Mesendoderm (in vitro differentiated cells): ENCODE data around the gene ZNF451.
A peak's percentile ranks its signal among the peaks of the same experiment; 100 is the strongest.

Experiments
- DNase-seq: peaks from one replicate; pipeline ENCODE4 v3.0.0; 2013
- H2AK5ac ChIP-seq: 2 replicates; pipeline ENCODE4 v1.6.1; 2013; ENCODE audit warnings: low read length, inconsistent platforms
- H2BK120ac ChIP-seq: 2 replicates; pipeline ENCODE4 v1.6.1; 2013; ENCODE audit warnings: low read depth, mild to moderate bottlenecking, low read length, moderate library complexity, mixed read lengths
- H2BK15ac ChIP-seq: replicated peaks from 2 replicates; pipeline ENCODE4 v1.6.1; 2013; ENCODE audit warnings: low read depth, mild to moderate bottlenecking, moderate library complexity
- H2BK5ac ChIP-seq: 2 replicates; pipeline ENCODE4 v1.6.1; 2013; ENCODE audit warnings: low read length, inconsistent platforms
- H3K18ac ChIP-seq: 2 replicates; pipeline ENCODE4 v1.6.1; 2013; ENCODE audit warnings: mild to moderate bottlenecking, low read length, mixed read lengths
- H3K23ac ChIP-seq: one replicate; pipeline ENCODE4 v1.6.1; 2013; ENCODE audit warnings: low read length
- H3K27ac ChIP-seq: 2 replicates; pipeline ENCODE4 v1.5.1; 2013; ENCODE audit warnings: low read depth, mild to moderate bottlenecking, inconsistent platforms, low read length, moderate library complexity
- H3K27me3 ChIP-seq: 2 replicates; pipeline ENCODE4 v1.6.1; 2013; ENCODE audit warnings: low read length, control low read depth, mild to moderate bottlenecking, inconsistent platforms; ENCODE audit not compliant: insufficient read depth, poor library complexity
- H3K36me3 ChIP-seq: 2 replicates; pipeline ENCODE4 v1.6.1; 2013; ENCODE audit warnings: low read length, inconsistent platforms; ENCODE audit not compliant: control insufficient read depth, insufficient read depth
- H3K4ac ChIP-seq: one replicate; pipeline ENCODE4 v1.6.1; 2013; ENCODE audit warnings: low read depth, mild to moderate bottlenecking, low read length, moderate library complexity
- H3K4me1 ChIP-seq: 2 replicates; pipeline ENCODE4 v1.6.1; 2013; ENCODE audit warnings: low read depth, low read length, inconsistent platforms; ENCODE audit not compliant: control insufficient read depth
- H3K4me2 ChIP-seq: 2 replicates; pipeline ENCODE4 v1.6.1; 2013; ENCODE audit warnings: low read length
- H3K4me3 ChIP-seq: 2 replicates; pipeline ENCODE4 v1.5.1; 2013; ENCODE audit warnings: mild to moderate bottlenecking, low read length
- H3K56ac ChIP-seq: one replicate; pipeline ENCODE4 v1.6.1; 2013; ENCODE audit warnings: low read length
- H3K79me1 ChIP-seq: 2 replicates; pipeline ENCODE4 v1.6.1; 2013; ENCODE audit warnings: low read length, inconsistent platforms
- H3K79me2 ChIP-seq: 2 replicates; pipeline ENCODE4 v1.6.1; 2013; ENCODE audit warnings: mild to moderate bottlenecking, low read length; ENCODE audit not compliant: control insufficient read depth, insufficient read depth
- H3K9ac ChIP-seq: 2 replicates; pipeline ENCODE4 v1.6.1; 2013; ENCODE audit warnings: low read length, inconsistent platforms
- H4K5ac ChIP-seq: one replicate; pipeline ENCODE4 v1.6.1; 2013; ENCODE audit warnings: low read length
- H4K8ac ChIP-seq: one replicate; pipeline ENCODE4 v1.6.1; 2013; ENCODE audit warnings: low read depth, mild to moderate bottlenecking, control low read depth, low read length, moderate library complexity
- WGBS: extraction: QIAGEN DNeasy Blood & Tissue Kit; methylation state at CpG from one replicate; pipeline ENCODE4 v1.1.7; 2013; ENCODE audit warnings: low lambda C conversion rate, missing lambda C conversion rate; ENCODE audit not compliant: insufficient coverage; ENCODE audit errors: extremely low coverage; 5-methylcytosine and 5-hydroxymethylcytosine counted together

Gene ZNF451

GRCh38 chr6:57173056-57173885 is 83.3 kb downstream of the ZNF451 start:
- Histone ChIP-seq H3K56ac (peak overlapping the region; percentile 93), H3K27ac (peak overlapping the region; percentile 82), H3K4me3 (peak overlapping the region; percentile 17), H3K4ac (peak overlapping the region; percentile 96), H3K79me1 (peaks cover 4% of the 10 kb centered on the region), H3K23ac (no peak overlapping the region), H3K9ac (peak overlapping the region; percentile 83), H4K8ac (no peak overlapping the region), H3K27me3 (no peaks in the 10 kb centered on the region), H2AK5ac (no peak overlapping the region), H3K4me1 (peaks cover 2% of the 10 kb centered on the region), H2BK15ac (no peak overlapping the region), H2BK5ac (peak overlapping the region; percentile 24), H3K18ac (peak overlapping the region; percentile 85), H4K5ac (no peak overlapping the region), H3K79me2 (peaks cover 18% of the 10 kb centered on the region), H3K36me3 (no peaks in the 10 kb centered on the region), H2BK120ac (no peak overlapping the region), H3K4me2 (peak overlapping the region; percentile 64)
- no CpG with 5 or more reads among the region's 19 CpGs for WGBS
- DNase-seq = peak; percentile 56

GRCh38 chr6:57173886-57174510 is 84.0 kb downstream of the ZNF451 start:
- peak overlapping the region; percentile 49 for H3K4ac ChIP-seq
- H2BK120ac ChIP-seq = no peak overlapping the region
- H3K79me1 ChIP-seq = peaks cover 4% of the 10 kb centered on the region
- no CpG with 5 or more reads among the region's 5 CpGs for WGBS
- H3K23ac ChIP-seq = no peak overlapping the region
- H2BK15ac ChIP-seq = peak overlapping the region; percentile 64
- peaks cover 19% of the 10 kb centered on the region for H3K79me2 ChIP-seq
- peaks cover 2% of the 10 kb centered on the region for H3K4me1 ChIP-seq
- H3K18ac ChIP-seq = peak overlapping the region; percentile 65
- peak overlapping the region; percentile 89 for H3K27ac ChIP-seq
- DNase-seq = peak; percentile 82
- H4K8ac ChIP-seq = no peak overlapping the region
- H2BK5ac ChIP-seq = no peak overlapping the region
- H3K56ac ChIP-seq = peak overlapping the region; percentile 77
- no peaks in the 10 kb centered on the region for H3K27me3 ChIP-seq
- H3K9ac ChIP-seq = peak overlapping the region; percentile 55
- H3K4me2 ChIP-seq = peak overlapping the region; percentile 50
- no peak overlapping the region for H4K5ac ChIP-seq
- H3K4me3 ChIP-seq = no peak overlapping the region
- H2AK5ac ChIP-seq = no peak overlapping the region
- H3K36me3 ChIP-seq = no peaks in the 10 kb centered on the region

- H3K4me2 ChIP-seq = no peak overlapping the region
- H3K56ac ChIP-seq = no peak overlapping the region
- H3K36me3 ChIP-seq = no peaks in the 10 kb centered on the region
- H3K79me2 ChIP-seq = peaks cover 21% of the 10 kb centered on the region
- no peak for DNase-seq
- H3K23ac ChIP-seq = no peak overlapping the region
- no peak overlapping the region for H2BK15ac ChIP-seq
- no peak overlapping the region for H3K4me3 ChIP-seq
- H2AK5ac ChIP-seq = no peak overlapping the region
- no peak overlapping the region for H4K8ac ChIP-seq
- H4K5ac ChIP-seq = no peak overlapping the region
- H3K4me1 ChIP-seq = peaks cover 2% of the 10 kb centered on the region
- no peak overlapping the region for H3K18ac ChIP-seq
- no peak overlapping the region for H3K4ac ChIP-seq
- no peaks in the 10 kb centered on the region for H3K27me3 ChIP-seq
- WGBS = no CpG with 5 or more reads among the region's 3 CpGs
- H3K27ac ChIP-seq = no peak overlapping the region
- H2BK5ac ChIP-seq = no peak overlapping the region
- H2BK120ac ChIP-seq = no peak overlapping the region
- no peak overlapping the region for H3K9ac ChIP-seq
- H3K79me1 ChIP-seq = peaks cover 4% of the 10 kb centered on the region
Observed at GRCh38 chr6:57174511-57174907, 84.5 kb downstream of the ZNF451 start.

- Histone ChIP-seq H2AK5ac (no peak overlapping the region), H3K18ac (no peak overlapping the region), H3K4me2 (no peak overlapping the region), H3K79me2 (peaks cover 23% of the 10 kb centered on the region), H3K9ac (no peak overlapping the region), H4K5ac (no peak overlapping the region), H3K27me3 (no peaks in the 10 kb centered on the region), H2BK120ac (no peak overlapping the region), H2BK5ac (no peak overlapping the region), H3K27ac (no peak overlapping the region), H3K79me1 (peaks cover 6% of the 10 kb centered on the region), H3K4me3 (no peak overlapping the region), H3K4me1 (peaks cover 2% of the 10 kb centered on the region), H3K4ac (no peak overlapping the region), H3K23ac (no peak overlapping the region), H2BK15ac (no peak overlapping the region), H3K56ac (no peak overlapping the region), H4K8ac (no peak overlapping the region), H3K36me3 (no peaks in the 10 kb centered on the region)
- DNase-seq = no peak
- no CpG with 5 or more reads among the region's 11 CpGs for WGBS
Observed at GRCh38 chr6:57177545-57178265, 87.7 kb downstream of the ZNF451 start.

GRCh38 chr6:57180596-57180995 is 90.6 kb downstream of the ZNF451 start:
- no peak overlapping the region for H3K18ac ChIP-seq
- H3K9ac ChIP-seq = no peak overlapping the region
- H3K79me1 ChIP-seq = peaks cover 6% of the 10 kb centered on the region
- H4K5ac ChIP-seq = no peak overlapping the region
- no peak overlapping the region for H3K4me2 ChIP-seq
- DNase-seq = no peak
- H3K27me3 ChIP-seq = no peaks in the 10 kb centered on the region
- H2BK120ac ChIP-seq = no peak overlapping the region
- H3K23ac ChIP-seq = no peak overlapping the region
- H3K4me1 ChIP-seq = peaks cover 2% of the 10 kb centered on the region
- no peak overlapping the region for H3K27ac ChIP-seq
- no peak overlapping the region for H4K8ac ChIP-seq
- H3K4ac ChIP-seq = no peak overlapping the region
- no peak overlapping the region for H2BK15ac ChIP-seq
- no peak overlapping the region for H3K56ac ChIP-seq
- WGBS = no CpG with 5 or more reads among the region's 3 CpGs
- no peak overlapping the region for H2AK5ac ChIP-seq
- H3K36me3 ChIP-seq = peaks cover 2% of the 10 kb centered on the region
- H3K4me3 ChIP-seq = no peak overlapping the region
- peaks cover 16% of the 10 kb centered on the region for H3K79me2 ChIP-seq
- no peak overlapping the region for H2BK5ac ChIP-seq
